ENCODE measurements around the gene PFDN6. TPM values are rescaled to one million over a fixed set of nuclear protein-coding genes. Genes with fewer than 3 reads are reported as not detected.

Gene PFDN6
- total and polyA plus RNA-seq, 2 of the 13 experiments (the other 11 are each of a cell fraction or from before 2014, with no cell fraction given), result 75.5 to 87.0 TPM

DNA sequence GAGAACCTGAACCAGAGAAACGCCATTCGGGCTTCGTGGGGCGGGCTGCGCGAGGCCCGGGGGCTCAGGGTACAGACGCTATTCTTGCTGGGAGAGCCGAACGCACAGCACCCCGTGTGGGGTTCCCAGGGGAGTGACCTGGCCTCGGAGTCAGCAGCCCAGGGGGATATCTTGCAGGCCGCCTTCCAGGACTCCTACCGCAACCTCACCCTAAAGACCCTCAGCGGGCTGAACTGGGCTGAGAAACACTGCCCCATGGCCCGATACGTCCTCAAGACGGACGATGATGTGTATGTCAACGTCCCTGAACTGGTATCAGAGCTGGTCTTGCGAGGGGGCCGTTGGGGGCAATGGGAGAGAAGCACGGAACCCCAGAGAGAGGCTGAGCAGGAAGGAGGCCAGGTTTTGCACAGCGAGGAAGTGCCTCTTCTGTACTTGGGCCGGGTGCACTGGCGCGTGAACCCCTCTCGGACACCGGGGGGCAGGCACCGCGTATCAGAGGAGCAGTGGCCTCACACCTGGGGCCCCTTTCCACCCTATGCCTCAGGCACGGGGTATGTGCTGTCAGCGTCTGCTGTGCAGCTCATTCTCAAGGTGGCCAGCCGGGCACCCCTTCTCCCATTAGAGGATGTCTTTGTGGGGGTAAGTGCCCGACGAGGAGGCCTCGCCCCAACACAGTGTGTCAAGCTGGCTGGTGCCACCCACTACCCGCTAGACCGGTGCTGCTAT is 11.6 kb upstream of the PFDN6 start:
- H3K9ac ChIP-seq (ENCODE audit: insufficient read depth, low read depth, low read length), result no peak overlapping the region
- peaks cover 26% of the 10 kb centered on the region for H3K79me2 ChIP-seq (ENCODE audit: insufficient read depth, low read length)
- H3K4me1 ChIP-seq (ENCODE audit: insufficient read depth, low read length), result peaks cover 30% of the 10 kb centered on the region
- no peaks in the 10 kb centered on the region for H3K27me3 ChIP-seq (ENCODE audit: control insufficient read depth in 1 of 2, insufficient read depth in 2 of 2, low read length in 2 of 2)
- FAIRE-seq (no peak), ATAC-seq (peak; percentile 30), DNase-seq (ENCODE audit: low spot score) (no peak)
- no peak overlapping the region for H3K4me2 ChIP-seq (ENCODE audit: low read depth, low read length)
- H4K20me1 ChIP-seq (ENCODE audit: insufficient read depth, low read length), result peaks cover 33% of the 10 kb centered on the region
- H3K4me3 ChIP-seq (replicated peaks in 1 of 3; ENCODE audit: insufficient read depth in 1 of 3, low read depth in 2 of 3, low read length in 3 of 3), result no peak overlapping the region
- H2AFZ ChIP-seq (ENCODE audit: low read length), result no peak overlapping the region
- intact Hi-C loops (cut with micrococcal nuclease; ENCODE audit: unreplicated experiment) (no loop called here), in situ Hi-C loops (cut with HindIII; ENCODE audit: extremely low pct_ligation_motif_present, low pct_unique_long_range_greater_than_20kb) (loop anchor here (25.0 kb wide), 1 partner anchor 134 kb away; the partner anchor contains the start of genes CUTA, PHF1 and SYNGAP1)
- ChIA-PET CTCF (ENCODE audit: low intra/inter-chr PET ratio, low total read pairs) (no interaction called here), POLR2A (interaction anchor here (0.6 to 3.5 kb wide), 11 partner anchors 9 to 1138 kb away, joined by 3 to 17 read pairs (median 4); partner anchors contain the start of genes PFDN6, PHF1, RGL2 and WDR46)
- BruUV-seq (replicated peaks), result no TSS peak
- peaks cover 20 to 62% of the 10 kb centered on the region in 2 experiments for H3K36me3 ChIP-seq (replicated peaks in 1 of 2; ENCODE audit: control insufficient read depth in 1 of 2, insufficient read depth in 2 of 2, low read length in 2 of 2)
- WGBS (ENCODE audit: low lambda C conversion rate), result 90% methylated on average over 39 of the region's 39 CpGs
- no peaks in the 10 kb centered on the region for H3K9me3 ChIP-seq (ENCODE audit: low read length)
- no peak overlapping the region for H3K27ac ChIP-seq (ENCODE audit: extremely low read length, insufficient read depth, low read length)
- TF ChIP-seq ZNF451 (CRISPR knock-in tag; IDR thresholded peaks at IDR 0.05), result 0 out of 2 replicates have a peak, but pooled peaks have one; percentile 28
- TF ChIP-seq POLR2G (IDR thresholded peaks at IDR 0.05; ENCODE audit: low read depth, low read length), result peak; percentile 76
- 0 out of 2 replicates have a peak, but pooled peaks have one; percentile 61 for TF ChIP-seq ZIK1 (CRISPR knock-in tag; IDR thresholded peaks at IDR 0.05; ENCODE audit: borderline replicate concordance, low read depth)
- TF ChIP-seq, protein P1, sequence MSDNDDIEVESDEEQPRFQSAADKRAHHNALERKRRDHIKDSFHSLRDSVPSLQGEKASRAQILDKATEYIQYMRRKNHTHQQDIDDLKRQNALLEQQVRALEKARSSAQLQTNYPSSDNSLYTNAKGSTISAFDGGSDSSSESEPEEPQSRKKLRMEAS (IDR thresholded peaks at IDR 0.05), result 0 out of 2 replicates have a peak, but pooled peaks have one; percentile 15
- no peak for TF ChIP-seq TBP (CRISPR knock-in tag; IDR thresholded peaks at IDR 0.05)
- 0 out of 2 replicates have a peak, but pooled peaks have one; percentile 20 for TF ChIP-seq BRD4 (CRISPR knock-in tag; IDR thresholded peaks at IDR 0.05)
- 0 out of 2 replicates have a peak, but pooled peaks have one; percentile 28 for TF ChIP-seq ZNF501 (CRISPR knock-in tag; IDR thresholded peaks at IDR 0.05)
- TF ChIP-seq REPIN1 (CRISPR knock-in tag; IDR thresholded peaks at IDR 0.05; ENCODE audit: borderline replicate concordance, low read depth), result 0 out of 2 replicates have a peak, but pooled peaks have one; percentile 32
- TF ChIP-seq, protein P2, sequence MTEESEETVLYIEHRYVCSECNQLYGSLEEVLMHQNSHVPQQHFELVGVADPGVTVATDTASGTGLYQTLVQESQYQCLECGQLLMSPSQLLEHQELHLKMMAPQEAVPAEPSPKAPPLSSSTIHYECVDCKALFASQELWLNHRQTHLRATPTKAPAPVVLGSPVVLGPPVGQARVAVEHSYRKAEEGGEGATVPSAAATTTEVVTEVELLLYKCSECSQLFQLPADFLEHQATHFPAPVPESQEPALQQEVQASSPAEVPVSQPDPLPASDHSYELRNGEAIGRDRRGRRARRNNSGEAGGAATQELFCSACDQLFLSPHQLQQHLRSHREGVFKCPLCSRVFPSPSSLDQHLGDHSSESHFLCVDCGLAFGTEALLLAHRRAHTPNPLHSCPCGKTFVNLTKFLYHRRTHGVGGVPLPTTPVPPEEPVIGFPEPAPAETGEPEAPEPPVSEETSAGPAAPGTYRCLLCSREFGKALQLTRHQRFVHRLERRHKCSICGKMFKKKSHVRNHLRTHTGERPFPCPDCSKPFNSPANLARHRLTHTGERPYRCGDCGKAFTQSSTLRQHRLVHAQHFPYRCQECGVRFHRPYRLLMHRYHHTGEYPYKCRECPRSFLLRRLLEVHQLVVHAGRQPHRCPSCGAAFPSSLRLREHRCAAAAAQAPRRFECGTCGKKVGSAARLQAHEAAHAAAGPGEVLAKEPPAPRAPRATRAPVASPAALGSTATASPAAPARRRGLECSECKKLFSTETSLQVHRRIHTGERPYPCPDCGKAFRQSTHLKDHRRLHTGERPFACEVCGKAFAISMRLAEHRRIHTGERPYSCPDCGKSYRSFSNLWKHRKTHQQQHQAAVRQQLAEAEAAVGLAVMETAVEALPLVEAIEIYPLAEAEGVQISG (CRISPR knock-in tag; IDR thresholded peaks at IDR 0.05), result peak; percentile 25; the same call in 1 of the 2 replicates
- TF ChIP-seq, protein P3, sequence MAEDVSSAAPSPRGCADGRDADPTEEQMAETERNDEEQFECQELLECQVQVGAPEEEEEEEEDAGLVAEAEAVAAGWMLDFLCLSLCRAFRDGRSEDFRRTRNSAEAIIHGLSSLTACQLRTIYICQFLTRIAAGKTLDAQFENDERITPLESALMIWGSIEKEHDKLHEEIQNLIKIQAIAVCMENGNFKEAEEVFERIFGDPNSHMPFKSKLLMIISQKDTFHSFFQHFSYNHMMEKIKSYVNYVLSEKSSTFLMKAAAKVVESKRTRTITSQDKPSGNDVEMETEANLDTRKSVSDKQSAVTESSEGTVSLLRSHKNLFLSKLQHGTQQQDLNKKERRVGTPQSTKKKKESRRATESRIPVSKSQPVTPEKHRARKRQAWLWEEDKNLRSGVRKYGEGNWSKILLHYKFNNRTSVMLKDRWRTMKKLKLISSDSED (CRISPR knock-in tag; IDR thresholded peaks at IDR 0.05), result no peak
- peak; percentile 84; the same call in 1 of the 2 replicates for TF ChIP-seq AKAP8 (CRISPR knock-in tag; IDR thresholded peaks at IDR 0.05)
- TF ChIP-seq AGO1 (IDR thresholded peaks at IDR 0.05; ENCODE audit: low read depth, low read length, poor library complexity, severe bottlenecking), result peak; percentile 99
- TF ChIP-seq TOPORS (CRISPR knock-in tag; IDR thresholded peaks at IDR 0.05), result 0 out of 2 replicates have a peak, but pooled peaks have one; percentile 67
- no peak for TF ChIP-seq SP5 (CRISPR knock-in tag; IDR thresholded peaks at IDR 0.05; ENCODE audit: borderline replicate concordance, low read depth)
- TF ChIP-seq, protein P4, sequence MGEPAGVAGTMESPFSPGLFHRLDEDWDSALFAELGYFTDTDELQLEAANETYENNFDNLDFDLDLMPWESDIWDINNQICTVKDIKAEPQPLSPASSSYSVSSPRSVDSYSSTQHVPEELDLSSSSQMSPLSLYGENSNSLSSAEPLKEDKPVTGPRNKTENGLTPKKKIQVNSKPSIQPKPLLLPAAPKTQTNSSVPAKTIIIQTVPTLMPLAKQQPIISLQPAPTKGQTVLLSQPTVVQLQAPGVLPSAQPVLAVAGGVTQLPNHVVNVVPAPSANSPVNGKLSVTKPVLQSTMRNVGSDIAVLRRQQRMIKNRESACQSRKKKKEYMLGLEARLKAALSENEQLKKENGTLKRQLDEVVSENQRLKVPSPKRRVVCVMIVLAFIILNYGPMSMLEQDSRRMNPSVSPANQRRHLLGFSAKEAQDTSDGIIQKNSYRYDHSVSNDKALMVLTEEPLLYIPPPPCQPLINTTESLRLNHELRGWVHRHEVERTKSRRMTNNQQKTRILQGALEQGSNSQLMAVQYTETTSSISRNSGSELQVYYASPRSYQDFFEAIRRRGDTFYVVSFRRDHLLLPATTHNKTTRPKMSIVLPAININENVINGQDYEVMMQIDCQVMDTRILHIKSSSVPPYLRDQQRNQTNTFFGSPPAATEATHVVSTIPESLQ (CRISPR knock-in tag; conservative IDR thresholded peaks at IDR 0.05), result no peak
- TF ChIP-seq KDM6A (CRISPR knock-in tag; IDR thresholded peaks at IDR 0.05; ENCODE audit: low read depth), result no peak
- peak; percentile 15; the same call in 1 of the 2 replicates for TF ChIP-seq PCBP1 (IDR thresholded peaks at IDR 0.05; ENCODE audit: borderline replicate concordance, low read depth, low read length)
